Karpas-422 (cell line): ENCODE measurements around the gene ABCA13. TPM values are rescaled to one million over a fixed set of nuclear protein-coding genes. Genes with fewer than 3 reads are reported as not detected.

ENCODE experiments used
- DNase-seq: peaks from one replicate; pipeline ENCODE4 v3.0.0-alpha.2; 2015
- H2AFZ ChIP-seq: fragments of 200-600 bp; sonication (generic); 2 replicates; pipeline ENCODE4 v1.6.1; 2014; ENCODE audit warnings: antibody characterized with exemption, low read length, mixed read lengths
- H3K27ac ChIP-seq: fragments of 200-600 bp; sonication (generic); 2 replicates; pipeline ENCODE4 v1.5.1; 2014; ENCODE audit warnings: mild to moderate bottlenecking, low read length, moderate library complexity
- H3K27me3 ChIP-seq: fragments of 200-600 bp; sonication (generic); 2 replicates; pipeline ENCODE4 v1.6.1; 2014; ENCODE audit warnings: low read length, mixed read lengths
- H3K36me3 ChIP-seq: fragments of 200-600 bp; sonication (generic); 2 replicates; pipeline ENCODE4 v1.6.1; 2014; ENCODE audit warnings: low read length, mixed read lengths; ENCODE audit not compliant: insufficient read depth
- H3K4me1 ChIP-seq: fragments of 200-600 bp; sonication (generic); 2 replicates; pipeline ENCODE4 v1.6.1; 2014; ENCODE audit warnings: mild to moderate bottlenecking, low read length, mixed read lengths
- H3K4me2 ChIP-seq: fragments of 200-600 bp; sonication (generic); 2 replicates; pipeline ENCODE4 v1.6.1; 2014; ENCODE audit warnings: low read length, low read depth, mild to moderate bottlenecking; ENCODE audit not compliant: poor library complexity, severe bottlenecking
- H3K4me3 ChIP-seq: fragments of 200-600 bp; sonication (generic); 2 replicates; pipeline ENCODE4 v1.5.1; 2014; ENCODE audit warnings: mild to moderate bottlenecking, antibody characterized with exemption, low read length, mixed read lengths
- H3K79me2 ChIP-seq: fragments of 200-600 bp; sonication (generic); 2 replicates; pipeline ENCODE4 v1.6.1; 2014; ENCODE audit warnings: mild to moderate bottlenecking, low read length, mixed read lengths
- H3K9ac ChIP-seq: fragments of 200-600 bp; sonication (generic); 2 replicates; pipeline ENCODE4 v1.6.0; 2014; ENCODE audit warnings: low read length
- H3K9me2 ChIP-seq: fragments of 200-600 bp; sonication (generic), shearing (Covaris generic); replicated peaks from 2 replicates; pipeline ENCODE4 v1.6.0; 2014; ENCODE audit warnings: mild to moderate bottlenecking, low read length, moderate library complexity; ENCODE audit not compliant: insufficient read depth
- H3K9me3 ChIP-seq: fragments of 300-700, 200-600 bp; sonication (generic); 2 replicates; pipeline ENCODE4 v1.6.1; 2014; ENCODE audit warnings: low read length, mixed read lengths
- H4K20me1 ChIP-seq: fragments of 200-600 bp; sonication (generic); 2 replicates; pipeline ENCODE4 v1.6.1; 2014; ENCODE audit warnings: mild to moderate bottlenecking, antibody characterized with exemption, low read length, low read depth; ENCODE audit not compliant: insufficient read depth
- total RNA-seq: library from RNA; depleted of rRNA; stranded (reverse); fragments of >200 nt; shearing (Covaris generic); gene quantifications from 2 replicates; pipeline ENCODE4 v1.2.3, GENCODE V29; 2014; ENCODE audit warnings: low replicate concordance

ABCA13 gene
- total RNA-seq, 1 experiment from 2014 or later: not detected

DNA sequence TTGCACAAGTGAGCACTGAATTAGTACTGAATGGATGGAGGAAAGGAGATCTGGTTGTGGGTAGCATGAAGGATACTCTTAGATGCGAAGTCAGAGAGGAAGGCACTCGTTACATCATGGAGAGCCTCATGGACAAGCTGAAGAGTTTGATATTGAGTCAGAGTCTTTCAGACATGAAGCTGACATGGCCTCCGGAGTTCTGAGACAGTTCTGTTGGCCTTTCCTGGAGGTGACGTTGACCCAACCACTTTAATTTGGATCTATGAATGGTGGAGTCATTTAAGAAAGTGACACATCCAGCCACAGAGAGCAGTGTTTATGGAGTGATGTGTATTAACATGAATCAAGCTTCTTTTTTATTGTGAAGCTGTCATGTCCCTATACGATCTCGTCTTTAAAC lies 466.8 kb downstream of the ABCA13 start:
- Histone ChIP-seq H3K27me3 (no peaks in the 10 kb centered on the region), H4K20me1 (no peaks in the 10 kb centered on the region), H3K9me3 (no peaks in the 10 kb centered on the region), H3K36me3 (no peaks in the 10 kb centered on the region), H3K9ac (no peak overlapping the region), H3K4me3 (no peak overlapping the region), H3K4me1 (peaks cover 37% of the 10 kb centered on the region), H3K9me2 (no peaks in the 10 kb centered on the region), H2AFZ (peak overlapping the region; percentile 81), H3K79me2 (no peaks in the 10 kb centered on the region), H3K27ac (no peak overlapping the region), H3K4me2 (no peak overlapping the region)
- DNase-seq: no peak

DNA sequence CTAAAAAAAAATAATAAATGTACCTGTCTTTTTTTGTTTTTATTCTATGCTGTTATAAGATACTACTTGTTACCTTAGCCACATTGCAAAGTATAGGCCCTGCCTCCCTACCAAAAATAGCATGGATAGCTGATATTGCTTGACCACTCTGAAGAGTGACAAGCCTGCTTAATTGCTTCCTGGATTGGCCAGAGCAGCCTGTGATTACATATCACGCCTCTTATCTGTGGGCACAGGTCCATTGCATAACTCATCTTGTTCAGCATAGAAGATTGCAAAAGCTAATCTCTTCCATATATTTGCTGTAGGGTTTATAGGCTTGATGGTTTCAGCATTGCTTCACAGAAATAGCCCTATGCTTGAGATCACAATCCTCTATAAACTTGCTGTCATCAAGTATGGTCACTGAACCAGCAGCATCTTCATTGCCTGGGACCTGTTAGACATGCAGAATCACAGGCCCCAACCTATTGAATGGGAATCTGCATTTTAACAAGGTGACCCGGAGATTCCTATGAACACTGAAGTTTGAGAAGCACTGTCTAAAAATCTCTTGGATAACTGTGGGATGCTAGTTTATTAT lies 472.3 kb downstream of the ABCA13 start:
- Histone ChIP-seq H3K9me2 (no peaks in the 10 kb centered on the region), H3K4me2 (no peak overlapping the region), H3K9me3 (no peaks in the 10 kb centered on the region), H3K27ac (no peak overlapping the region), H3K4me3 (no peak overlapping the region), H4K20me1 (no peaks in the 10 kb centered on the region), H3K4me1 (peaks cover 23% of the 10 kb centered on the region), H3K9ac (no peak overlapping the region), H3K79me2 (no peaks in the 10 kb centered on the region), H3K36me3 (no peaks in the 10 kb centered on the region; the same call in 1 of the 2 replicates), H3K27me3 (no peaks in the 10 kb centered on the region), H2AFZ (0 out of 2 replicates have a peak overlapping the region, but pooled peaks have one; percentile 10)
- DNase-seq: no peak

DNA sequence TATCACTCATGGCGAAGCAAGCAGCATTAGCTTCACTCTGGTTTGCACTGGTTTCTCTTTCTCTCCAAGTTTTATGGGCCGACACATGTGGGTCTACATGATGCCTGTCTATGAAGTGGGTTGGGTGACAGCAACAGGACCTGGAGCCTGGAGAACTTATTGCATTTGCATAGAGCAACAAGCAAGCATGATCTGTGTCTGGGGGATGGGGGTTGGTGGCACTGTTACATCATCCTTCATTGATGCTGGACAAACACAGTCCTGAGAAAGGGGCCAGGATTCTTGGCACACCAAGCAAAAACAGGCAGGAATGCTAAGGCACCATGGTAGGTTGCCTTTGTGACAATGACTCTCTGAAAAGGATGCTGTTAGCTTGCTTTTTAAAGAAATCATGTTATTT lies 486.9 kb downstream of the ABCA13 start:
- H3K27me3 ChIP-seq: no peaks in the 10 kb centered on the region
- H3K4me1 ChIP-seq: peaks cover 50% of the 10 kb centered on the region
- H3K36me3 ChIP-seq: peaks cover 4% of the 10 kb centered on the region; the same call in 1 of the 2 replicates
- no peak overlapping the region for H3K9ac ChIP-seq
- H3K9me3 ChIP-seq: no peaks in the 10 kb centered on the region
- no peaks in the 10 kb centered on the region for H3K79me2 ChIP-seq
- no peak overlapping the region for H3K4me3 ChIP-seq
- H3K27ac ChIP-seq: no peak overlapping the region
- no peaks in the 10 kb centered on the region for H3K9me2 ChIP-seq
- peak overlapping the region; percentile 22; the same call in 1 of the 2 replicates for H2AFZ ChIP-seq
- no peak for DNase-seq
- H4K20me1 ChIP-seq: no peaks in the 10 kb centered on the region
- peak overlapping the region; percentile 7 for H3K4me2 ChIP-seq

DNA sequence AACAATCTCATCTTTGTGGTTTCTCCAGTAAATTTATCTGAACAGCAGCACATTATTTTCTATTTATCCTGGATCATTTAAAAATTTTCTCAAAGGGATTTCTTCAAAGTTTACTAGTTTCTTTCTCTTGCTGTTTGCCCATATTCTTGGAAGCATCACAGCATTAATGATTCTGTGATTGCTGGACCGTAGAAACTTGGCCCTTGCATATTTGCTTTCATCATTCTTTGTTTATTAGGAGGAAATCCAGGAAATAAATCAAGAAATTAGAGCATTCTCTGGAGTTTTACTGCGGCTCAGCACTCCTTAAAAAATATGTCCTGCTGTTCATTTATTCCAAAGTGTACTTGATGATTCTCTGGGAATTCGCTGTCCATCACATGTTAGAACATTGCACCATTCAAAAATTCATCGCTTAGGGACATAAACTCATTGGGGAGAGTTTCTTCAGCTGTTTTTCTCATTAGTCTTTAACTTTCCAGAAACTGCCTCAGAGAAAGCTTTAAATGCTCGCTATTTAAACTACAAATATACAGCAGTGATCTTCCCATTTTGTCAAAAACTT lies 489.1 kb downstream of the ABCA13 start:
- H2AFZ ChIP-seq: peak overlapping the region; percentile 26; the same call in 1 of the 2 replicates
- no peak overlapping the region for H3K4me2 ChIP-seq
- no peaks in the 10 kb centered on the region for H4K20me1 ChIP-seq
- peaks cover 73% of the 10 kb centered on the region for H3K4me1 ChIP-seq
- H3K9me3 ChIP-seq: no peaks in the 10 kb centered on the region
- H3K9me2 ChIP-seq: no peaks in the 10 kb centered on the region
- no peak overlapping the region for H3K4me3 ChIP-seq
- no peaks in the 10 kb centered on the region for H3K79me2 ChIP-seq
- H3K27me3 ChIP-seq: no peaks in the 10 kb centered on the region
- H3K9ac ChIP-seq: no peak overlapping the region
- H3K27ac ChIP-seq: no peak overlapping the region
- no peaks in the 10 kb centered on the region for H3K36me3 ChIP-seq
- DNase-seq: no peak

DNA sequence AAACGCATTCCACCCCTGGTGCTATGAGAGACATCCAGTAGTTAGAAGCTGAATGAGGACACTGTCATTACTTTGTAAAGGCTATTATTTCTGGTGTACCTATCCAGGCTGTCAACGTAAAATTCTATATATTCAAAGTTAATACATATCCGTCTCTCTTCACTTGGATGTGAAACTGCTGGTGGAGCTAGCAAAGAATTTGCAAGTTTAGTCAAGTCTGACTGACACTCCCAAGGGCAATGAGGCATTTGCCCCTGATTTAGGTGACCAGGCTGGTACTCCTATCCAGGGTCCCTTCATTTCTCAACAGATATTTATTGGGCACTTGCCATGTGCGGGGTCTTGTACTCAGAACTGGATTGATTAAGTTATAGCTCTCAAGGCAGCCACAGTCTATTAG lies 493.0 kb downstream of the ABCA13 start:
- Histone ChIP-seq H3K27me3 (no peaks in the 10 kb centered on the region), H3K27ac (peak overlapping the region; percentile 98)

DNA sequence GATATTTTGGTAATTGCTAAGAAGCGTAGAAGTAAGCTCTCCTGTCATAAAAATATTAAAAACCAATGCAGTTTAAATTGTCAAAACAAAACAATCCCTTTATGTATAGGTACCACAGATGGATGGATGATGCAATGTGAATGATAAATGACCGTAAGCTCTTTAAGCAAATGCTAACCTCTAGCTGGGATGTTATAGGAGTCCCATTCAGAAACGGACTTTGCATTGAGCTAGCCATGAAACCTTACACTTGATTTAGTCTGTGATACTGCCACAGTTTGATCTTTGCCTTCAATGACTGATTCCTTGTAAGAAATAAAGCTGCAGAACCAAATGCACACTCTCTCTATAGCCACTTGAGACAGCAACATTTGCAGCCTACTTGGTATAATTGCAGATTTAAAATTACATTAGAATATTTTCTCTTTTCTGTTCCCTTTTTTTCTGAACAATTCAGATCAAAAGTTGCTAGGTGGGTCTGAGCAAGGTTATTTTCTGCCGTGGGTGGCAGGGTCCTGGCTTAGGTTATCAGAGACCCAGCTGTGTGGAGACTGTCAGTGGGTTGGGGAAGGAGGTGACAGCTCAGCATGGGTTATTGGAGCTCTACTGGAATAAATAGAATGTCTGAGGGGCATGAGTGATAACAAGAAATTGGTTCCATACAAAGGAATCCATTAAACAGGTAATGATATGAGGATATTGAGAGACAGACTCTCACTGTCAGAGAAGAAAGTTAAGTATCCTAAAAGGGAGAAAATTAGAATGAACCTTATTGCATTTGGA lies 494.3 kb downstream of the ABCA13 start:
- Histone ChIP-seq H3K9me3 (no peaks in the 10 kb centered on the region; the same call in 1 of the 2 replicates), H4K20me1 (no peaks in the 10 kb centered on the region), H3K4me1 (peaks cover 73% of the 10 kb centered on the region), H3K27me3 (no peaks in the 10 kb centered on the region), H3K9me2 (no peaks in the 10 kb centered on the region), H3K9ac (peak overlapping the region; percentile 73), H3K27ac (peak overlapping the region; percentile 98), H3K36me3 (no peaks in the 10 kb centered on the region; the same call in 1 of the 2 replicates), H3K79me2 (no peaks in the 10 kb centered on the region), H3K4me2 (peak overlapping the region; percentile 67), H3K4me3 (peak overlapping the region; percentile 52), H2AFZ (no peak overlapping the region)
- peak; percentile 94 for DNase-seq

More for the DNA sequence above, 493.0 kb downstream of the ABCA13 start:
- Histone ChIP-seq H3K4me3 (peak overlapping the region; percentile 41), H2AFZ (no peak overlapping the region), H3K4me2 (peak overlapping the region; percentile 67), H3K9me2 (no peaks in the 10 kb centered on the region), H3K9ac (peak overlapping the region; percentile 73), H3K4me1 (peaks cover 83% of the 10 kb centered on the region), H3K36me3 (no peaks in the 10 kb centered on the region; the same call in 1 of the 2 replicates), H3K9me3 (no peaks in the 10 kb centered on the region; the same call in 1 of the 2 replicates), H3K79me2 (no peaks in the 10 kb centered on the region), H4K20me1 (no peaks in the 10 kb centered on the region)
- peak; percentile 92 for DNase-seq

DNA sequence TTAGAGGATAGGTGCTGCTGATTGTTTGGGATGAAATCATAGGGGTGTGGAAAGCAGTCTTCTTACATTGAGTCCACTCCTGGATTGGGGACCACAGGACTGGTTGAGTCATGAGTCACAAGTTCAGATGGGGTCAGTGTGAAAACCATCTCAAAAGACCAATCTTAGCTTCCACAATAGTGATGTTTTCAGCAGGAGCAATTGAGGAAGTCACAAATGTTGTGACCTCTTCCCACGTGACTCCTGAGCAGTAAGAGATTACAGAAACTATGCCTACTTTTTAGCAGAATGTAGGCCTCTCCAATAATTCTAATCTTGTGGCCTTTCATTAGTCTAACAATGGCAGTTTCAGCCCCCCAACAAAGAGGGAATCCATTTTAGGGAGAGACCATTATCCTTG lies 496.1 kb downstream of the ABCA13 start:
- no peaks in the 10 kb centered on the region; the same call in 1 of the 2 replicates for H3K9me3 ChIP-seq
- H2AFZ ChIP-seq: peak overlapping the region; percentile 58
- H3K27ac ChIP-seq: peak overlapping the region; percentile 98
- DNase-seq: peak; percentile 41
- H3K79me2 ChIP-seq: no peaks in the 10 kb centered on the region
- H3K9me2 ChIP-seq: no peaks in the 10 kb centered on the region
- no peaks in the 10 kb centered on the region; the same call in 1 of the 2 replicates for H3K36me3 ChIP-seq
- H3K27me3 ChIP-seq: no peaks in the 10 kb centered on the region
- H4K20me1 ChIP-seq: no peaks in the 10 kb centered on the region
- H3K4me3 ChIP-seq: peak overlapping the region; percentile 43; the same call in 1 of the 2 replicates
- peaks cover 70% of the 10 kb centered on the region for H3K4me1 ChIP-seq
- no peak overlapping the region for H3K4me2 ChIP-seq
- peak overlapping the region; percentile 16; the same call in 1 of the 2 replicates for H3K9ac ChIP-seq

DNA sequence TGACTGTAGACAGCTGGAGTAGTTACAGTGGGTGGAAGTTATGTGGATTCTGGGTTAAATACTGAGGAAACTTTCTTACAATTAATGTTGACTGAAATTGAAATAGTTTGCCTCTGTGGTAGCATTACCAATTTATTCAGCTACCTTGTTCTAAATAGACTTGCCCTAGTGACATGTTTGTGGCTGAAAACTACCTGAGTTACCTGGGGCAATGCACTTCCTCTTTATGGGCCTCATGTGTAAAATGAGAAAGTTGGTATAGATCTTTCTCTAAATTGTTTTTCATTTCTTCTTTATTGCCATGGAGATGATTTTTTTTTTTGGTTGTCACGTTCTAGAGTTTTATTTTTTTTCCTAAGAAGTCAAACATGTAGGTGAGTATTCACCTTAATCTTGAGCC lies 500.4 kb downstream of the ABCA13 start:
- Histone ChIP-seq H3K4me2 (no peak overlapping the region), H3K36me3 (no peaks in the 10 kb centered on the region; the same call in 1 of the 2 replicates), H3K4me3 (no peak overlapping the region), H3K4me1 (peaks cover 27% of the 10 kb centered on the region), H3K79me2 (no peaks in the 10 kb centered on the region), H3K9me3 (no peaks in the 10 kb centered on the region; the same call in 1 of the 2 replicates), H3K27ac (no peak overlapping the region), H3K9ac (no peak overlapping the region), H3K27me3 (no peaks in the 10 kb centered on the region), H3K9me2 (no peaks in the 10 kb centered on the region), H2AFZ (no peak overlapping the region), H4K20me1 (no peaks in the 10 kb centered on the region)
- DNase-seq: no peak
